Muscle layer of duodenum (tissue), 2 donors: Measurements from ENCODE around the gene DGCR2.
A peak's percentile ranks its signal among the peaks of the same experiment; 100 is the strongest.

Experiments used
- H3K27ac ChIP-seq: one replicate; pipeline ENCODE4 v1.7.0; 2013; ENCODE audit warnings: mild to moderate bottlenecking, low read length
- H3K27me3 ChIP-seq: one replicate; pipeline ENCODE4 v1.7.0; 2013; ENCODE audit warnings: low read depth, mild to moderate bottlenecking, control low read depth, low read length
- H3K36me3 ChIP-seq, 2 donors: one replicate each; pipeline ENCODE4 v1.7.0; 2013; ENCODE audit warnings: low read length in 2 of 2, control low read depth in 1 of 2, mild to moderate bottlenecking in 1 of 2; ENCODE audit not compliant: insufficient read depth in 2 of 2, control insufficient read depth in 1 of 2
- H3K4me1 ChIP-seq, 2 donors: one replicate each; pipeline ENCODE4 v1.7.0; 2013; ENCODE audit warnings: low read length in 2 of 2, mild to moderate bottlenecking in 2 of 2, control low read depth in 1 of 2, moderate library complexity in 1 of 2; ENCODE audit not compliant: insufficient read depth in 2 of 2, control insufficient read depth in 1 of 2
- H3K4me3 ChIP-seq, 2 donors: one replicate each; pipeline ENCODE4 v1.7.0; 2013; ENCODE audit warnings: low read length in 2 of 2, low read depth in 1 of 2, mild to moderate bottlenecking in 1 of 2
- H3K9me3 ChIP-seq, 2 donors: one replicate each; pipeline ENCODE4 v1.7.0; 2013; ENCODE audit warnings: low read length in 2 of 2, control low read depth in 1 of 2, mild to moderate bottlenecking in 1 of 2; ENCODE audit not compliant: control insufficient read depth in 1 of 2
- donor health status: healthy.

The DGCR2 gene

GRCh38 chr22:19152942-19153883, 31.0 kb upstream of the DGCR2 start:
- Histone ChIP-seq H3K4me1 (peaks cover 0 to 10% of the 10 kb centered on the region in 2 donors), H3K36me3 (no peaks in the 10 kb centered on the region), H3K9me3 (peaks cover 0 to 3% of the 10 kb centered on the region in 2 donors), H3K27me3 (peaks cover 25% of the 10 kb centered on the region), H3K27ac (no peak overlapping the region), H3K4me3 (no peak overlapping the region)

DNA sequence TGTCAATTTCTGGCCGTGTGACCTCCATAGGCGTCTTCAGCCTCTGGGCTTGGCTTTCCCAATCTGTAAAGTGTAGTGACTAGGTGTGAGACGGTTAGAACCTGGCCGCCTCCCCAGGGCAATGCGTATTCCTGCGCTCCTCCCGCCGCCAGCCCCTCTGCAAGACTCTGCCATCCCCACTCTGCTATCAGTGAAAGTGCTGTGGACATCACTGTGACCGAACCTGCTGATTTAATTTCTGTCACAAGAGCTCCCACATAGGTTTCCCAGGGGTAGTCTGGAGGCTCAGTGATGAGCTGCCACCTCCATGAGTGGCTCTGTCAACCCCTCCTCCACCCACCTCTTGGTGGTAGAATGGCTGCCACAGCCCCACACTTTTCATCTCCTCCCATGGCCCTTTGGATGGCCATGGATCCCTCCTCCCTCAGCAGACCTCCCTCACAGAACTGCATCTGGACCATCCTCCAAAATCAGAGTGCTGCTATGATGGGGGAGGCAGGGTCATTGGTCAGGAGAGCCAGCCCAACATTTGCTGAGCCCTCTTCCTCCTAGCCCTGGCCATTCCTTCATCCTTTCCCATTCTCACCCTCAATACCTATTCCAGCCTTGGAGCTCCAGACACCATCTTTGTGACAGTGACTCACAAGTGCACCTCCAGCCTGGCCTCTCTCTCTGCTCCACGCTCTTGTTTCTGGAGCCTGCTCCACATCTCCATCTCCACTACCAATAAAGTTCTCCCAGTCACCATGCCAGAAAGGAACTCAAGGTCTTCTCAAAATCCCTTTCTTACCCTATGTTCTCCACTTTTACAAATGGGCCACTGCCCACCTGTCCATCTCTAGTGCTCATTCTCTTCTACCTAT, 29.3 kb upstream of the DGCR2 start:
- peaks cover 0 to 10% of the 10 kb centered on the region in 2 donors for H3K4me1 ChIP-seq
- no peak overlapping the region for H3K4me3 ChIP-seq
- H3K36me3 ChIP-seq: no peaks in the 10 kb centered on the region
- peaks cover 0 to 3% of the 10 kb centered on the region in 2 donors for H3K9me3 ChIP-seq
- H3K27me3 ChIP-seq: peaks cover 26% of the 10 kb centered on the region
- H3K27ac ChIP-seq: no peak overlapping the region

DNA sequence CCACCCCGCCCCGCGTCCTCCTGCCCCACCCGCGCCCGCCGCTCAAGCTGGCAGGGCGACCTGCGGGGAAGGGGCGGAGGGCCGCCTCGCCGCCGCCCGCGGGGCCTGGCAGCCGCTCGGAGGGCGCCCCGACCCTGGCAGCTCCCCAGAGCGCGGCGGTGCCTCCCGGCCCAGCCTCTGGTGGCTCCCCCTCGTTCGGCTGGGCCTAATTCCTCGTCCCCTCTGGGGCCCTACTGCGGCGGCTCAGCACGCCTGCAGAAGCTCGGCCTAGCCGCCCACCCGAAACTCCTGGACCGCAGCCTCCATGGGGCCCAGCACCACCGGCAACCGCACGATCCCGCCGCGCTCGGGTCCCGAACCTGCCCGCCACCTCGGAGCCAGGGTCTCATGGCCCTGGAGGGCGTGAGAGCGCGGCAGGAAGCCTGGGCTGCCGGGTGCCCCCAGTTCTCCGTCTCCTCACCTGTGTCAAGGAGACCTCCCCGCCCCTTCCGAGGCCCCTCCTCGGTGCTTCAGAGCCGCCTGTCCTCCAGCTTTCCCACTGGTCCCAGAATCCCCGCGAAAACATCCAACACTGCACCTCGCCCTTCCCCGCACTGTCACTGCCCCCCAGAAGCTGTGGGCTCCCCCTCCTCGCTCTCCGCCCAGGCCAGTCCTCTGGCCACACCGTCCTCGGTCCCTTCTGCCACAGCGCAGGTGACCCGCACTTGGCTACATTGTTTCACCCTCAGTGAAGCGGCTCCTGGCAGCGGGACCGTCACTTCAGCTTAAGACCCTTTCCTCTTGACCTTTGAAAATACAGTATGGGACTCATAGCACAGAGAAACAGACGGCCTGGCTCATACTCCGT, 28.5 kb upstream of the DGCR2 start:
- Histone ChIP-seq H3K36me3 (no peaks in the 10 kb centered on the region), H3K27me3 (peaks cover 26% of the 10 kb centered on the region), H3K27ac (no peak overlapping the region), H3K4me1 (peaks cover 0 to 10% of the 10 kb centered on the region in 2 donors), H3K4me3 (no peak overlapping the region), H3K9me3 (peaks cover 0 to 3% of the 10 kb centered on the region in 2 donors)

DNA sequence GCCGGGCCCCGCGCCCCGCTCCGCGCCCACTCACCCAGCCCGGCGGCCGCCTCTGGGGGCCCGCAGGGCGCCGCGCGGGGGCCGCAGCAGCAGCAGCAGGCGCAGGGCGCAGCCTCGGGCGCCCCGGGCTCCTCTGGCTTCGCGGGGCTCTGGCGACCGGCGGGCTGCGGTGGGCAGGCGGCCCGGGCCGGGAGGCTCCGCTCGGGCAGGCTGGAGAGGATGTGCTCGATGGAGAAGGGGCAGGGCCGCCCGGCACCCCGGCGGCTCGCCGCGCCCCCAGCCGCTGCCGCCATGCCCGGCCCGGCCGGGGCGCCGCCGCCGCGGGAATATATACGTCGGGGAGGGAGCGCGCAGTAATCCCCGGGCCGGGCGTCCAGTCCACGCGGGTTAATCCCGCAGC, 27.8 kb upstream of the DGCR2 start, which contains the start of gene GSC2:
Gene GSC2 (minus strand): TSS at position 302 of the 400 bp plus-strand sequence. CDS start 9 bp downstream, at position 293.
- H3K9me3 ChIP-seq: peaks cover 0 to 3% of the 10 kb centered on the region in 2 donors
- peaks cover 0 to 10% of the 10 kb centered on the region in 2 donors for H3K4me1 ChIP-seq
- peak within 1 kb of the TSS in 1 of 2 donors; percentile 51 for H3K4me3 ChIP-seq
- peaks cover 26% of the 10 kb centered on the region for H3K27me3 ChIP-seq
- no peaks in the 10 kb centered on the region for H3K36me3 ChIP-seq
- H3K27ac ChIP-seq: no peak within 1 kb of the TSS

GRCh38 chr22:19149047-19149883, 27.1 kb upstream of the DGCR2 start:
- Histone ChIP-seq H3K27ac (no peak overlapping the region), H3K36me3 (peaks cover 0 to under 1% of the 10 kb centered on the region in 2 donors), H3K4me1 (peaks cover 0 to 10% of the 10 kb centered on the region in 2 donors), H3K27me3 (peaks cover 26% of the 10 kb centered on the region), H3K4me3 (peak overlapping the region in 1 of 2 donors; percentile 51), H3K9me3 (peaks cover 0 to 3% of the 10 kb centered on the region in 2 donors)

GRCh38 chr22:19148417-19149046, 26.3 kb upstream of the DGCR2 start:
- Histone ChIP-seq H3K27me3 (peaks cover 26% of the 10 kb centered on the region), H3K4me1 (peaks cover 0 to 15% of the 10 kb centered on the region in 2 donors), H3K36me3 (peaks cover 0 to 2% of the 10 kb centered on the region in 2 donors), H3K27ac (no peak overlapping the region), H3K9me3 (peaks cover 0 to 3% of the 10 kb centered on the region in 2 donors), H3K4me3 (peak overlapping the region in 1 of 2 donors; percentile 51)

DNA sequence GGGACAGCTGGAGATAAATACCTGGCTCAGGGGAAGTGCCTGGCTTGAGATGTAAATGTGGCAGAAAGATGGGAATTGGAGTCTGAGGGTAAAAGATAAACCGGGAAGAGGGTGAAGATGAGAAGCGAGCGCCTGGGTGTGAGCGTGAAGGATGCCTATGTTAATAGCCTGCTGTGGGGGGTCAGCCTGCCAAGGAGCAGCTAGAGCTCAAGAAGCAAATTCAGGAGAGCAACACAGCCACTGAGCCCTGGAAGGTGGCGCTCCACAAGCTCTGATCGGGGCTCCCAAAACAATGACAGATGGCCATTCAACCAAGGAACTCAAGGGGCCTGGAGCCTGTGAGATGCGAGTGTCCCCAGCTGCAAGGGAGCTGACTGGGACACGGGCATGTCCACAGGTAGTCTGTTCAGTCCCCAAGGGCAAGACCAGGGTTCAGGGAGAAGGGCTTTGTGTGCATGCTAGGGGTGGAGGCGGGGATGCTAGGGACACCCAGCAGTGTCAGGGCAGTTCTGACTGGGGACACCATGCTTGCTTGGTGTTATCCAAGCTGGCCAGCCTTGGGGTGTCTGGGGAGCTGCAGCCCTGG, 25.1 kb upstream of the DGCR2 start:
- Histone ChIP-seq H3K36me3 (peaks cover 2 to 4% of the 10 kb centered on the region in 2 donors), H3K27ac (no peak overlapping the region), H3K4me3 (no peak overlapping the region), H3K4me1 (peaks cover 0 to 20% of the 10 kb centered on the region in 2 donors), H3K27me3 (peaks cover 26% of the 10 kb centered on the region), H3K9me3 (peaks cover 0 to 3% of the 10 kb centered on the region in 2 donors)

DNA sequence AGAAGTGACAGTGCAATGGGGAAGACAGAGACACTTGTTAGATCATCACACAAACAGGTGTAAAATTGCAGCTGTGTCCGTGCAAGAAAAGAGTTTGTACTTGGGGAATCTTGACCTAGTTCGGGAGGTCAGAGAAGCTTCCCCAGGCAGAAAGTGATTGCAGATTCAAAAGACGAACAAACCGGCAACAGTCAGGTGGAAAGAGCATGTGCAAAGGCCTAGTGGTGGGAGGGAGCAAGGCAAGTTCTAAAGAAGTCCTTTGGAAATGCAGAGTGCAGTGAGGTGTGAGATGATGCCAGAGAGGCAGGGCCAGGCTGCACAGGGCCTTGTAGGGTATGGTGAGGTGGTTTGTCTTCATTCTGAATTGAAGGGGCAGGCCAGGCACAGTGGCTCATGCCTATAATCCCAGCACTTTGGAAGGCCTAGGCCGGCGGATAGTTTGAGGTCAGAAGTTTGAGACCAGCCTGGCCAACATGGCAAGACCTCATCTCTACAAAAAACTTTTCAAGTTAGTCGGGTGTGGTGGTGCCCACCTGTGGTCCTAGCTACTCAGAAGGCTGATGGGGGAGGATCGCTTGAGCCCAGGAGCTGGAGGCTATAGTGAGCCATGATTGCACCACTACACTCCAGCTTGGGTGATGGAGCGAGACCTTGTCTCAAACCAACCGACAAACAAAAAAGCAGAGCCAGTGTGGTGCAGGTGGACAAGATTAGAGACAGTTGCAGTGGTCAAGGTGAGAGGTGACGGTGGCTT, 24.2 kb upstream of the DGCR2 start:
- peaks cover 0 to 20% of the 10 kb centered on the region in 2 donors for H3K4me1 ChIP-seq

GRCh38 chr22:19143967-19144400, 21.8 kb upstream of the DGCR2 start:
- Histone ChIP-seq H3K9me3 (no peaks in the 10 kb centered on the region), H3K4me3 (peak overlapping the region; percentile 87 to 95), H3K27ac (peak overlapping the region; percentile 89)

More for the DNA sequence above, 24.2 kb upstream of the DGCR2 start:
- no peak overlapping the region for H3K27ac ChIP-seq
- H3K4me3 ChIP-seq: no peak overlapping the region
- peaks cover 7 to 10% of the 10 kb centered on the region in 2 donors for H3K36me3 ChIP-seq
- peaks cover 17% of the 10 kb centered on the region for H3K27me3 ChIP-seq
- H3K9me3 ChIP-seq: peaks cover 0 to under 1% of the 10 kb centered on the region in 2 donors

More at GRCh38 chr22:19143967-19144400, 21.8 kb upstream of the DGCR2 start:
- Histone ChIP-seq H3K36me3 (peaks cover 31 to 35% of the 10 kb centered on the region in 2 donors), H3K4me1 (peaks cover 0 to 12% of the 10 kb centered on the region in 2 donors), H3K27me3 (peaks cover 8% of the 10 kb centered on the region)
